HepG2 (cell line): ENCODE measurements around the gene ELL. TPM values are rescaled to one million over a fixed set of nuclear protein-coding genes. Genes with fewer than 3 reads are reported as not detected.
A peak's percentile ranks its signal among the peaks of the same experiment; 100 is the strongest.

Experiments used
- ARID2 ChIP-seq: sonication (generic); formaldehyde crosslinking; IDR thresholded peaks from 2 replicates; pipeline ENCODE4 v1.8.1; 2022; ENCODE audit warnings: mild to moderate bottlenecking, missing genetic modification reagents, borderline replicate concordance
- DNMT1 ChIP-seq: sonication (generic); formaldehyde crosslinking; IDR thresholded peaks from 2 replicates; pipeline ENCODE4 v1.5.1; 2020; ENCODE audit warnings: mild to moderate bottlenecking, missing genetic modification reagents
- E2F5 ChIP-seq: sonication (generic); formaldehyde crosslinking; conservative IDR thresholded peaks from 2 replicates; pipeline ENCODE4 v1.4.0; 2020; ENCODE audit warnings: missing genetic modification reagents
- GABPB1 ChIP-seq: IDR thresholded peaks from 2 replicates; pipeline ENCODE4 v1.6.1; 2016; ENCODE audit warnings: mild to moderate bottlenecking, missing genetic modification reagents, moderate library complexity, missing compliant biosample characterization
- GMEB2 ChIP-seq: IDR thresholded peaks from 2 replicates; pipeline ENCODE4 v1.6.1; 2016; ENCODE audit warnings: missing biosample characterization, missing genetic modification reagents, low read depth
- SNAPC5 ChIP-seq: sonication (generic); formaldehyde crosslinking; IDR thresholded peaks from 2 replicates; pipeline ENCODE4 v1.8.1; 2023; ENCODE audit warnings: mild to moderate bottlenecking, missing genetic modification reagents, borderline replicate concordance
- ZNF75D ChIP-seq: sonication (generic); formaldehyde crosslinking; IDR thresholded peaks from 2 replicates; pipeline ENCODE4 v1.8.1; 2023; ENCODE audit warnings: missing genetic modification reagents, mild to moderate bottlenecking, borderline replicate concordance
- ZNF83 ChIP-seq: sonication (generic); formaldehyde crosslinking; IDR thresholded peaks from 2 replicates; pipeline ENCODE4 v1.4.0; 2020; ENCODE audit warnings: missing genetic modification reagents, mild to moderate bottlenecking, borderline replicate concordance
- ZSCAN31 ChIP-seq: sonication (generic); formaldehyde crosslinking; IDR thresholded peaks from 2 replicates; pipeline ENCODE4 v1.5.0; 2020; ENCODE audit warnings: low read depth, mild to moderate bottlenecking, missing genetic modification reagents
- polyA plus RNA-seq, 8 experiments: library from polyadenylated mRNA; depleted of rRNA in 3 of 8; stranded (reverse) in 7 of 8; unstranded in 1 of 8; fragments of >200 nt; fragmentation: Illumina TruSeq in 4 of 8; extraction: Trizol in 4 of 8; gene quantifications; 2 replicates each; pipeline versions ENCODE4 v1.2.1 to v1.2.3, GENCODE V29; 2011 to 2016; ENCODE audit warnings: low read depth in 4 of 8, missing spikeins in 1 of 8, mixed read lengths in 1 of 8; ENCODE audit not compliant: insufficient read depth in 1 of 8
- total RNA-seq, 5 experiments: library from RNA; depleted of rRNA; stranded (reverse); fragments of >200 nt; fragmentation: Illumina TruSeq; extraction: Trizol; gene quantifications; 2 replicates each; pipeline ENCODE4 v1.2.3, GENCODE V29; 2016; ENCODE audit warnings: low read depth in 1 of 5

ELL gene
- total and polyA plus RNA-seq, 2 of the 13 experiments (the other 11 are each of a cell fraction or from before 2014, with no cell fraction given), result 3.7 to 5.4 TPM

GRCh38 chr19:18514800-18515682, 6.8 kb downstream of the ELL start (continued):
- TF ChIP-seq SNAPC5 (CRISPR knock-in tag) (no peak; the same call in 1 of the 2 replicates), ZSCAN31 (peak; percentile 75; the same call in 1 of the 2 replicates), ARID2 (CRISPR knock-in tag) (no peak; the same call in 1 of the 2 replicates), ZNF83 (CRISPR knock-in tag) (no peak), GMEB2 (CRISPR knock-in tag) (peak; percentile 51; the same call in 1 of the 2 replicates), DNMT1 (CRISPR knock-in tag) (peak; percentile 57; the same call in 1 of the 2 replicates), GABPB1 (CRISPR knock-in tag) (peak; percentile 84), E2F5 (CRISPR knock-in tag) (0 out of 2 replicates have a peak, but pooled peaks have one; percentile 37), ZNF75D (CRISPR knock-in tag) (no peak)
